NCI-H2196 treated with DMSO at 0.1 percent for 48 hours (cell line): Measurements from ENCODE around the gene NCOA1.

Experiments used
- DNase-seq: peaks from one replicate; lab custom pipeline; 2025; ENCODE audit not compliant: unreplicated experiment; lab: John Stamatoyannopoulos, UW

The NCOA1 gene

DNA sequence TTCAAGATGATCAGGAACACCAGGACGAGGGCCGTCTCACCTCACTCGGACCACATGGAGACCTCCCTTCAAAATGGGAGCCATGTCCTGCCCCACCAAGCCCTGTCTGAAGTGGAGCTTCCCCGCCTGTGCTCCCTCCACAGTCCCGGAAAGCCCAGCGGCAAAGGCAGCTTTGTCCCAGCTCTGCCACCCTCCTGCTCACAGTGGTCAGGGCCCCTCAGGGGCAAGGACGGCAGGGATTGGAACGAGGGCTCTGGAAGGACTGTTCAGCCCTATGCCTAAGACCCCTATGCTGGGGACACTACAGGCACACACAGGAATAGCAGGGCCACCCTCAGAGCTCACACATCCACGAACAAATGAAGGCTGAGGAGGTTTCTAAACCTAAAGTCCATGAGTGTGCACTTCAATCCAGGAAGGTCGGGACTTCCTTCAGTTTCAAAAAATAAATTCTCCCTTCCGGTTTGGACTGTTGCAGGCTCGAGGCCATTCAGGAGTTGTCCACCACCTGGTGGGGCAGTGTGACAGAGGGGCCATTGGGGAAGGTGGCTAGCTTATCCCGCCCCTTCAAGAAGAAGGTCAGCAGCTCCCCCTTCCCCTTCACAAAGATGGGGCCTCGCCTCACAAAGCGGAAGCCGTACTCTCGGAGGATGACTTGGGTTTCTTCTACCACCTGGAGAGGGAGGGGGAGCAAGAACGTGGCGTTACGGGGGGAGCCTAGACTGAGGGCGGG lies 328.6 kb downstream of the NCOA1 start:
- DNase-seq: no peak

DNA sequence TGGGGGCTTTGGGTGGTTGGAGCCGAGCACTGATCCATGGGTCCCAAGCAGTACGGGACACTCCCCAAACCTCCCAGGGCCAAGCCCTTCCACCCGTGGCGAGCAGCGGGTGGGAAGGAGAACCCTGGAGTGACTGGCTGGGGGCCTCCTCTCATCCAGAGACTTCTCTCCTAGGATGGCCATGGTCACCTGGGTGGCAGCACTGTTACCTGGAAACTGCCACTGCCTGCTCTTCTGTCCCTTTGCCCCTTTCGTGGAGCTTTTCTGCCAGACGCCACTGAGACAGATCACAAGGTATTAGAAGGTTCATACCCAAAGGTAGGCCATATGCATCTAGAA lies 329.1 kb downstream of the NCOA1 start:
- DNase-seq: no peak
